Mucosa of stomach (tissue), 1 donor: ENCODE results near the gene C17orf50.

Experiments
- H3K27me3 ChIP-seq: one replicate; pipeline ENCODE4 v1.7.0; 2013; ENCODE audit warnings: mild to moderate bottlenecking, low read length; ENCODE audit not compliant: control insufficient read depth, insufficient read depth
- H3K36me3 ChIP-seq: one replicate; pipeline ENCODE4 v1.7.0; 2013; ENCODE audit warnings: low read length; ENCODE audit not compliant: control insufficient read depth, insufficient read depth
- H3K4me1 ChIP-seq: one replicate; pipeline ENCODE4 v1.7.0; 2013; ENCODE audit warnings: mild to moderate bottlenecking, low read length; ENCODE audit not compliant: control insufficient read depth, insufficient read depth
- H3K4me3 ChIP-seq: one replicate; pipeline ENCODE4 v1.7.0; 2013; ENCODE audit warnings: low read length
- H3K9ac ChIP-seq: one replicate; pipeline ENCODE4 v1.7.0; 2013; ENCODE audit warnings: mild to moderate bottlenecking, low read length, moderate library complexity
- H3K9me3 ChIP-seq: one replicate; pipeline ENCODE4 v1.7.0; 2013; ENCODE audit warnings: mild to moderate bottlenecking, low read length, moderate library complexity; ENCODE audit not compliant: control insufficient read depth
- donor health status: Pancreatic carcinoma.

The C17orf50 gene

DNA sequence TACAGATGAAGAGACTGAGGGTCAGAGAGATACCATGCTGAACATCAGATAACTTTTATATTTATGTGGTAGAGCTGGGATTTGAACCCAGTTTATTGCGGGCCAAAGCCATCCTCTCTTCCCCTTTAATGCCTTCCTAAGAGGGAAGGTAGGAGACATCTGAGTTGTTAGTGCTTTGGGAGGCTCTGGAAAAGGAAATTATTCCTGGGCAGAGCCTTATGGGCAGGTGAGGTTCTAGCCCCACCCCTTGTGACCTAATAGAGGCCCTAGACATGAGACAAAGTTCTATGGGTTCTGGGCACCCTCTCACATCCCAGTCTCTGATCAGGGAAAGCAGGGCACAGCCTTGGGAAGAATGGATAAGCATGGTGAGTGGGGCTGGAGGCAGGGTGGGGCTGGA is at the start of gene C17orf50:
Gene C17orf50, plus strand, starts transcription at position 301 of the 400 bp plus-strand sequence. Its CDS starts 55 bp downstream, at position 356.
- H3K4me1 ChIP-seq, result peaks cover 16% of the 10 kb centered on the region
- H3K9me3 ChIP-seq, result no peaks in the 10 kb centered on the region
- H3K27me3 ChIP-seq, result no peaks in the 10 kb centered on the region
- H3K4me3 ChIP-seq, result no peak within 1 kb of the TSS
- H3K36me3 ChIP-seq, result no peaks in the 10 kb centered on the region
- no peak within 1 kb of the TSS for H3K9ac ChIP-seq

DNA sequence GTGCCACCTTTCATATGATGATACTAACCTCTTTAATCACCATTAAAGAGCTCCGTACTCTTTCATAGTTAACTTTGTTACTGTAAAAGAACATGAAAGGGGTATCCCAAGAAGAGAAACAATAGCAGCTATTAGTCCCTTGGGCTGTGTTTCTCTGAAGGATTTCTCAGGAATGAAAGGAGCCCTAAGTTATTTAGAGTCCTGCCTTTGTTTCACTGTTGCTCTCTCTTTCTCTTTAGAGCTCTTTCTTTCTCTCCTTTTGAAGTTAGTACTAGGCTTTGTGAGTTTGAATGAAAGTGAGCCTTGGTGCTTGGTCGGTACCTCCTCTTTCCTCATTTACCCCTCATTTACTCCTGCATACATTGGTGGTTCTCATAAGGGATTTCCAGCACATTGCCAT is 49.7 kb upstream of the C17orf50 start:
- no peaks in the 10 kb centered on the region for H3K9me3 ChIP-seq
- H3K9ac ChIP-seq, result no peak overlapping the region
- no peak overlapping the region for H3K4me3 ChIP-seq
- H3K36me3 ChIP-seq, result no peaks in the 10 kb centered on the region
- H3K4me1 ChIP-seq, result peaks cover 13% of the 10 kb centered on the region
- no peaks in the 10 kb centered on the region for H3K27me3 ChIP-seq

- Histone ChIP-seq H3K9me3 (no peaks in the 10 kb centered on the region), H3K27me3 (no peaks in the 10 kb centered on the region), H3K4me1 (peaks cover 9% of the 10 kb centered on the region), H3K4me3 (no peak overlapping the region), H3K9ac (no peak overlapping the region), H3K36me3 (peaks cover 4% of the 10 kb centered on the region)
Measured at GRCh38 chr17:35713069-35713728, 47.5 kb upstream of the C17orf50 start.

DNA sequence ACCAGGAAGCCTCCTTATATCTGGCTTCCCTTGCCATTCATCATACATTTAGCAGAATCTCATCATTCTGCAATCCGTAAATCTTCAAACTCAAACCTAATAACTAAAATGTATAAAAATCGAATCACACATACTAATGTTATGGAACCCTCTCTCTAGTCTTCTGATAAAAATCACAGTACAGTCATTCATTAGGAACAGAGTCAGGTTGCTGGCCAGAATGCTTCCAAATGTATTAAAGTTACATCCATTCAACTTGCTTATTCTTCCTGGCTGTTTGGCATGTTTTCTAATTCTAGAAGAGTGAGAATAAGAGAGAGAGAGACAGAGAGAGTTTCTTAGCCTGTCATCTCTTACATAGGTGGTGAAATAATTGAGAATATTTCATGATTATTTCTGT is 45.7 kb upstream of the C17orf50 start:
- no peaks in the 10 kb centered on the region for H3K4me1 ChIP-seq
- H3K9me3 ChIP-seq, result no peaks in the 10 kb centered on the region
- H3K9ac ChIP-seq, result no peak overlapping the region
- peaks cover 4% of the 10 kb centered on the region for H3K36me3 ChIP-seq
- no peak overlapping the region for H3K4me3 ChIP-seq
- H3K27me3 ChIP-seq, result no peaks in the 10 kb centered on the region

DNA sequence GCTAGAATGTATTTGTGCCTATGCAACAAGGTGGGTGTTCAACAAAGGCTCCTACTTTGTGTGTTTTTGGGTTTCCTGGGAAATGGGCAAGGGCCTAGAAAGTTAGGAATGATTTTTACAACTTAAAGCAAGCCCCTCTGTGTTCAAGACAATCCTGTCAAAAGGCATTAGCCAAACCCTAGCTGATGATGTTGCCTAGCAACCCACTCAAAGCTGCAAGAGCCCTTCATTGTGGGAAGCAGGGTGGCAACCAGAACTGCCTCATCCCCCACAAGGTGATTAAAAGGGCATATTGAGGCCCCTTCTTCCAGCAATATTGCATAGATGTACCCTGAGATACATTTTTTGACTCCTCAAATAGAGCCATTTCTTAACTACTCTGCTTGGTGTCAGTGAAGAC is 45.3 kb upstream of the C17orf50 start:
- H3K27me3 ChIP-seq, result no peaks in the 10 kb centered on the region
- no peaks in the 10 kb centered on the region for H3K4me1 ChIP-seq
- H3K9me3 ChIP-seq, result no peaks in the 10 kb centered on the region
- H3K4me3 ChIP-seq, result no peak overlapping the region
- H3K9ac ChIP-seq, result no peak overlapping the region
- H3K36me3 ChIP-seq, result peaks cover 4% of the 10 kb centered on the region

DNA sequence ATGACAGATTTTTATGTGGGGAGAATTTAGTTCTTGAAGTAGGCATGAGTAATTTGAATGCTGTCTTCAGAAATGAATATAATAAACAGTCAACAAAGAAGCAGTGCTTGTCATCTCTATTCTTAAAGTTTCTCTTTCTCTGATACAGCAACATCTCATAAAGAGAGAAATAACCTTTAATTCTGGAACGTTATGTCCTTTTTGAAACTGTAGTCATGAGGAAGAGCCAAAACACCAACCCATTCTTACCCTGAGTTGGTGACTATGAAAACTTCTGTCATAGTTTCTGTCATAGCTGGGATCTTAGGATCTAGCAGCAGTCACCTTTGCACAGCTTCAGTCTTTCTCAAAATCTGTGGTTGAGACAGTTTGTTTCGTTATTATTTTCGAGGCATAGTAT is 44.5 kb upstream of the C17orf50 start:
- Histone ChIP-seq H3K4me1 (no peaks in the 10 kb centered on the region), H3K4me3 (no peak overlapping the region), H3K9ac (no peak overlapping the region), H3K36me3 (peaks cover 4% of the 10 kb centered on the region), H3K9me3 (no peaks in the 10 kb centered on the region), H3K27me3 (no peaks in the 10 kb centered on the region)

- Histone ChIP-seq H3K9ac (no peak overlapping the region), H3K9me3 (no peaks in the 10 kb centered on the region), H3K4me3 (no peak overlapping the region), H3K27me3 (no peaks in the 10 kb centered on the region), H3K4me1 (no peaks in the 10 kb centered on the region), H3K36me3 (peaks cover 4% of the 10 kb centered on the region)
Measured at GRCh38 chr17:35716897-35717465, 43.7 kb upstream of the C17orf50 start.

DNA sequence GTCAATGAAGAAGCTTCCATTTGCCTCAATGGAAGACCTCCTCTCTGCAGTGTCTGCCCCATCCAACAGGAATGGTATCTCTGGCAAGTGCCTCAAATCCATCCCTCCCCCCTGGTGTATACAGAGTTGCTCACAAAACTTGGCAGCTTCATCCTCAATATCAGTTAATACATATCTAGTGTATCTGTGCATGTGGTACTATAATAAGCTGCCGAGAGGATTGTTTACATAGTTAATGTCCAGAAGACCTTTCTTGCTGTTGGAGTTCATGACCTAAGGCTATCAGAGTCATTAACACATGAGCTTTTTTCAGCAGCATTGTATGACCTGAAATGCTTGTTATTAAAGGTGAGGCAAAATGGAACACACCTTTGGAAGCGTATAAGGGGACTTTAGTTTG is 43.2 kb upstream of the C17orf50 start:
- Histone ChIP-seq H3K9me3 (no peaks in the 10 kb centered on the region), H3K27me3 (no peaks in the 10 kb centered on the region), H3K36me3 (peaks cover 4% of the 10 kb centered on the region), H3K9ac (no peak overlapping the region), H3K4me1 (no peaks in the 10 kb centered on the region), H3K4me3 (no peak overlapping the region)

- no peaks in the 10 kb centered on the region for H3K4me1 ChIP-seq
- H3K9me3 ChIP-seq, result no peaks in the 10 kb centered on the region
- H3K36me3 ChIP-seq, result peaks cover 14% of the 10 kb centered on the region
- H3K27me3 ChIP-seq, result no peaks in the 10 kb centered on the region
- no peak overlapping the region for H3K9ac ChIP-seq
- H3K4me3 ChIP-seq, result no peak overlapping the region
Measured at GRCh38 chr17:35723735-35724134, 37.0 kb upstream of the C17orf50 start.

GRCh38 chr17:35725058-35725457 is 35.6 kb upstream of the C17orf50 start:
- H3K9me3 ChIP-seq, result no peaks in the 10 kb centered on the region
- H3K4me1 ChIP-seq, result no peaks in the 10 kb centered on the region
- H3K9ac ChIP-seq, result no peak overlapping the region
- H3K27me3 ChIP-seq, result no peaks in the 10 kb centered on the region
- H3K4me3 ChIP-seq, result no peak overlapping the region
- peaks cover 14% of the 10 kb centered on the region for H3K36me3 ChIP-seq

GRCh38 chr17:35725802-35726126 is 34.9 kb upstream of the C17orf50 start:
- peaks cover 14% of the 10 kb centered on the region for H3K36me3 ChIP-seq
- no peak overlapping the region for H3K9ac ChIP-seq

GRCh38 chr17:35726127-35726952 is 34.3 kb upstream of the C17orf50 start:
- Histone ChIP-seq H3K9ac (no peak overlapping the region), H3K36me3 (peaks cover 14% of the 10 kb centered on the region), H3K27me3 (no peaks in the 10 kb centered on the region), H3K4me3 (no peak overlapping the region), H3K9me3 (no peaks in the 10 kb centered on the region), H3K4me1 (peaks cover 6% of the 10 kb centered on the region)

More at GRCh38 chr17:35725802-35726126, 34.9 kb upstream of the C17orf50 start:
- Histone ChIP-seq H3K27me3 (no peaks in the 10 kb centered on the region), H3K9me3 (no peaks in the 10 kb centered on the region), H3K4me1 (no peaks in the 10 kb centered on the region), H3K4me3 (no peak overlapping the region)
